Measurements from ENCODE around the gene SLC25A53. TPM values are rescaled to one million over a fixed set of nuclear protein-coding genes. Genes with fewer than 3 reads are reported as not detected.
"Not testable (repeated sequence)": the region's sequence is repeated elsewhere in the genome, so short reads cannot be mapped to it uniquely, and the experiment has no call there.

The SLC25A53 gene
- total and polyA plus RNA-seq, 4 donors: 6.5 to 15.9 (median 10.3) TPM

DNA sequence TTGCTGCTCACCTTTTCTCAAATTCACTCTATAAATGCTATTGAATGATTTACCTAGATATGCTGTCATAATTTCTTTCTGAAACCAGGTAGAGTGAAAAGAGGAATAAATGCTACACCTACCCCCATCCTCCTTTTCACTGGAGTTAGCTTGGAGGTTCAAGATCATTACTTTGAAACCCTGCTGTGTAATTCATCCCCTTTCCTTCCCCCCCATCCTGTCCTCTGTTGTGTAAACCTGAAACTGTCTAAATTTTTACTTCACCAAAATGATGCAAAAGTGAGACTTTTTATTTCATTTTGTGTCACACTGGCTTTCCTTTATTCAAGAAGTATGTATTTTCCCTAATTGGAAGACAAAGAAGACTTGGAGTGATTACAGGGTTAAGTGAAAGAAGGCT is 39.0 kb downstream of the SLC25A53 start:
- intact Hi-C loops (cut with DNase I): no loop called here
- H3K36me3 ChIP-seq (ENCODE audit: control insufficient read depth in 1 of 2, insufficient read depth in 2 of 2, low read length in 1 of 2): no peaks in the 10 kb centered on the region
- H3K27me3 ChIP-seq (ENCODE audit: control insufficient read depth in 1 of 2, insufficient read depth in 2 of 2, low read length in 1 of 2): no peaks in the 10 kb centered on the region
- no peaks in the 10 kb centered on the region for H3K9me3 ChIP-seq (ENCODE audit: control insufficient read depth, low read length)
- no peaks in the 10 kb centered on the region for H3K4me1 ChIP-seq (ENCODE audit: control insufficient read depth in 1 of 2, insufficient read depth in 2 of 2, low read length in 2 of 2)
- no peak overlapping the region for H3K4me3 ChIP-seq (ENCODE audit: low read length in 2 of 2)
- ATAC-seq (ENCODE audit: low FRiP score): no peak
- no peak for DNase-seq
- H3K27ac ChIP-seq (ENCODE audit: low read depth in 1 of 2, low read length in 2 of 2): no peak overlapping the region

GRCh38 chrX:104113222-104113965 is 43.4 kb downstream of the SLC25A53 start:
- DNase-seq: peak; percentile 53 to 79
- ATAC-seq (ENCODE audit: low FRiP score): peak; percentile 73
- intact Hi-C loops (cut with DNase I): no loop called here
- Histone ChIP-seq H3K27ac (ENCODE audit: low read depth in 1 of 2, low read length in 2 of 2) (peak overlapping the region in 1 of 2 donors; percentile 17), H3K9me3 (ENCODE audit: control insufficient read depth, low read length) (no peaks in the 10 kb centered on the region), H3K4me3 (ENCODE audit: low read length in 2 of 2) (peak overlapping the region; percentile 6 to 12), H3K27me3 (ENCODE audit: control insufficient read depth in 1 of 2, insufficient read depth in 2 of 2, low read length in 1 of 2) (no peaks in the 10 kb centered on the region), H3K36me3 (ENCODE audit: control insufficient read depth in 1 of 2, insufficient read depth in 2 of 2, low read length in 1 of 2) (no peaks in the 10 kb centered on the region), H3K4me1 (ENCODE audit: control insufficient read depth in 1 of 2, insufficient read depth in 2 of 2, low read length in 2 of 2) (no peaks in the 10 kb centered on the region)
- WGBS, 2 donors: 3 to 25% methylated on average over 24 of the region's 24 CpGs

GRCh38 chrX:104112326-104112951 is 44.4 kb downstream of the SLC25A53 start, which contains the start of gene ZCCHC18:
TSS of gene ZCCHC18 (plus strand) at chrX:104112523. CDS start at chrX:104114112, 1,589 bp downstream.
- DNase-seq (peak; percentile 58 to 90), ATAC-seq (ENCODE audit: low FRiP score) (peak; percentile 81)
- Histone ChIP-seq H3K9me3 (ENCODE audit: control insufficient read depth, low read length) (no peaks in the 10 kb centered on the region), H3K27me3 (ENCODE audit: control insufficient read depth in 1 of 2, insufficient read depth in 2 of 2, low read length in 1 of 2) (no peaks in the 10 kb centered on the region), H3K36me3 (ENCODE audit: control insufficient read depth in 1 of 2, insufficient read depth in 2 of 2, low read length in 1 of 2) (no peaks in the 10 kb centered on the region), H3K4me3 (ENCODE audit: low read length in 2 of 2) (peak within 1 kb of the TSS; percentile 30 to 79), H3K4me1 (ENCODE audit: control insufficient read depth in 1 of 2, insufficient read depth in 2 of 2, low read length in 2 of 2) (no peaks in the 10 kb centered on the region), H3K27ac (ENCODE audit: low read depth in 1 of 2, low read length in 2 of 2) (peak within 1 kb of the TSS in 1 of 2 donors; percentile 86)
- intact Hi-C loops (cut with DNase I): no loop called here
- 0 to 25% methylated on average over 51 to 67 of the region's 67 CpGs for WGBS, 2 donors

DNA sequence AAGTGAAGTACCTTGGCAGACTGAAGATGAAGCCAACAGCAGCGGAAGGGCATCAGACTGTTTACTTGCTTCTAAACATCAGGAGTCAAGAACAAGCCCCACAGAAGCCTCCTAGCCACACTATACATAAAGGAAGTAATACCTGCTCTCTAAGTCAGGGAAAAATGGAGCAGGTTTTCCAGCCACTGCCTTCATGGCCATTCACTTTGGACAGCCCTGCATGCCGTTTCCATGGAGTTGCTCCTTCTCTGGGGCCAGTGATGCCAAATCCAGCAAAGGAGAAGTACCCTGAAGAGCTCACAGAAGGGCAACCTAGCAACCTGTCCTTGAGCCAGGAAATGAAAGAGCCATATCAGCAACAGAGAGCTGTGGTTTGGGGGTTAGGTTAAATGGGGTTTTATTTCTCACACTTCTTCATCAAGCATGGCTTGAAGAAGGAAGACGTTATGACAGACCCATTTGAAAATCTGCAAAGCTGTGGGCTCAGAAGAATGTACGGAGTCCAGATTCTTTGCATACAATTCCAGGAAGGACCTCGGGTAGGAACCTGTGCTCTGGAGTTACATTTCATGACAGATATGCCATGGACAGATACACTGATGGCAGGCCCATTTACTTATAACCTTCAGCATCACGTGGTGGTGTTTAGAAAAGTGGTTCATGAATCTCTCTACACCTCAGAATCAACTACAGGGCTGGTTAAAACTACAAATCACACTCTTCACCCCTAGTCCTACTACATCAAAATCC is 46.1 kb downstream of the SLC25A53 start:
- ATAC-seq (ENCODE audit: low FRiP score); H3K4me3 ChIP-seq (ENCODE audit: low read length in 2 of 2); H3K4me1 ChIP-seq (ENCODE audit: control insufficient read depth in 1 of 2, insufficient read depth in 2 of 2, low read length in 2 of 2); H3K27me3 ChIP-seq (ENCODE audit: control insufficient read depth in 1 of 2, insufficient read depth in 2 of 2, low read length in 1 of 2); DNase-seq; H3K27ac ChIP-seq (ENCODE audit: low read depth in 1 of 2, low read length in 2 of 2); H3K36me3 ChIP-seq (ENCODE audit: control insufficient read depth in 1 of 2, insufficient read depth in 2 of 2, low read length in 1 of 2); intact Hi-C loops (cut with DNase I); H3K9me3 ChIP-seq (ENCODE audit: control insufficient read depth, low read length): not testable (repeated sequence)
- 62 to 80% methylated on average over 6 of the region's 6 CpGs for WGBS, 2 donors

DNA sequence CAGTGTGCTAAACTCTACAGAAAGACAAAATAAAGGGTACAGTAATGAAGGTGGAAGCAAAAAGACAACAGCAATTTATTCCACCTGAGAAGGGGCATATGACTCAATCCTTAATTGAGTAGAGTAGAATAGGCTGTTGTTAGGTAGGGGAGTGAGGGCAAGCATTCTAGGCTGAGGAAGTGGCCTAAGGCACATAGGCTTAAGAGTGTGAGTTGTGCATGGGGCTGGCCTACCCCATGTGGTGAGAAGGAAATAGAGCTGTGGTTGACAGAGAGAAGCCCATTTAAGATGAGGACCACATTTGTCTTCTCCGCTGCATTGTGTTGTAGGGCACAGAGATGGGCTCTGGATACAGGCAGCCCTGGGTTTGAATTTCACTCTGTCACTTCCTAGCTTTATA is 47.9 kb downstream of the SLC25A53 start:
- intact Hi-C loops (cut with DNase I): no loop called here
- 65 to 100% methylated on average over 1 of the region's 1 CpG for WGBS, 2 donors
- no peak for DNase-seq

DNA sequence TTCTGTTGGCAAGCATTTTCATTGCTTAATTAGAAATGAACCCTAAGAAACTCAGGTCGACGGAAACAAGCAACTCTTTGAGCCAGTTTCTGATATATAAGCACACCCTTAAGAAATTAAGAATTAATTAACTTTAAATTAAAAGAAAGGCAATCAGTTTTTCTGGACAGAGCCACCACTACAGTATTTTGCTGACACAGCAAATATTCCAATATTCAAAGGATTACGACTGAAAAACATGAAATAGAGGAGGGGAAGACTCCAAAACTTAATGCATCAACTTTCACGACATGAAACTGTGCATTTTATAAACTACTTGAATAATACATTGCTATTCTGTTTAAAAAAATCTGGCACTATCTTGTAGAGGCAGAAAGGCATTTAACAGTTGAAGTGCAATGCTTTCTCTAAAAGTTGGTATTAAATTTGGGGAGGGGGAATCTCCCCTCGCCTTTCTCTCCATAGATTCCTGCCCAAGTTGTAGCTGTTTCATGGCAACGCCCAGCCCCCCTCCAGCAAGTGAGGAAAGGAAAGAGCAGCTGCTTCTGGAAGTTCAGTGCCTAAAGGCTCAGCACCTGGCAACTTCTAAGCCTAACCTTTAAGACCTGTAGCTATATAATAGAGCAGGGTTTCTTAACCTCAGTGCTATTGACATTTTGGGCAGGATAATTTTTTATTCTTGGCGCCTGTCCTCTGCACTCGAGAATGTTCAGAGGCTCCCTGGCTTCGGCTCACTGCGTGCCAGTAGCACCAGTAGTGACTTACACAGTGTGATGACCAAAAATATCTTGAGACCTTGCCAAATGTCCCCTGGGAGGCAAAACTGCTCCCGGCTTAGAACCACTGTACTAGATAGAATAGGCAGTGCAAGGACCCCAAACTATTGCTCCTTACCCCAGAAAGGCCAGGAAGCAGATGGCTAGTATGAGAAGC is 51.2 kb downstream of the SLC25A53 start:
- intact Hi-C loops (cut with DNase I): no loop called here
- H3K4me1 ChIP-seq (ENCODE audit: control insufficient read depth in 1 of 2, insufficient read depth in 2 of 2, low read length in 2 of 2): no peaks in the 10 kb centered on the region
- H3K4me3 ChIP-seq (ENCODE audit: low read length in 2 of 2): no peak overlapping the region
- H3K27me3 ChIP-seq (ENCODE audit: control insufficient read depth in 1 of 2, insufficient read depth in 2 of 2, low read length in 1 of 2): no peaks in the 10 kb centered on the region
- DNase-seq: no peak
- H3K27ac ChIP-seq (ENCODE audit: low read depth in 1 of 2, low read length in 2 of 2): no peak overlapping the region
- WGBS, 2 donors: 45 to 48% methylated on average over 11 of the region's 11 CpGs
- no peaks in the 10 kb centered on the region for H3K9me3 ChIP-seq (ENCODE audit: control insufficient read depth, low read length)
- H3K36me3 ChIP-seq (ENCODE audit: control insufficient read depth in 1 of 2, insufficient read depth in 2 of 2, low read length in 1 of 2): no peaks in the 10 kb centered on the region
- ATAC-seq (ENCODE audit: low FRiP score): peak; percentile 42

More for the DNA sequence above, 47.9 kb downstream of the SLC25A53 start:
- Histone ChIP-seq H3K4me3 (ENCODE audit: low read length in 2 of 2) (no peak overlapping the region), H3K27ac (ENCODE audit: low read depth in 1 of 2, low read length in 2 of 2) (no peak overlapping the region), H3K27me3 (ENCODE audit: control insufficient read depth in 1 of 2, insufficient read depth in 2 of 2, low read length in 1 of 2) (no peaks in the 10 kb centered on the region), H3K9me3 (ENCODE audit: control insufficient read depth, low read length) (no peaks in the 10 kb centered on the region), H3K36me3 (ENCODE audit: control insufficient read depth in 1 of 2, insufficient read depth in 2 of 2, low read length in 1 of 2) (no peaks in the 10 kb centered on the region), H3K4me1 (ENCODE audit: control insufficient read depth in 1 of 2, insufficient read depth in 2 of 2, low read length in 2 of 2) (no peaks in the 10 kb centered on the region)
- no peak for ATAC-seq (ENCODE audit: low FRiP score)

- intact Hi-C loops (cut with DNase I): no loop called here
- ATAC-seq (ENCODE audit: low FRiP score) (no peak), DNase-seq (no peak)
- WGBS, 2 donors: 73 to 93% methylated on average over 10 of the region's 10 CpGs
- Histone ChIP-seq H3K9me3 (ENCODE audit: control insufficient read depth, low read length) (no peaks in the 10 kb centered on the region), H3K4me3 (ENCODE audit: low read length in 2 of 2) (no peak overlapping the region), H3K27ac (ENCODE audit: low read depth in 1 of 2, low read length in 2 of 2) (no peak overlapping the region), H3K36me3 (ENCODE audit: control insufficient read depth in 1 of 2, insufficient read depth in 2 of 2, low read length in 1 of 2) (no peaks in the 10 kb centered on the region), H3K4me1 (ENCODE audit: control insufficient read depth in 1 of 2, insufficient read depth in 2 of 2, low read length in 2 of 2) (no peaks in the 10 kb centered on the region), H3K27me3 (ENCODE audit: control insufficient read depth in 1 of 2, insufficient read depth in 2 of 2, low read length in 1 of 2) (no peaks in the 10 kb centered on the region)
Measured at GRCh38 chrX:104104676-104105075, 52.1 kb downstream of the SLC25A53 start.

- H3K27me3 ChIP-seq (ENCODE audit: control insufficient read depth in 1 of 2, insufficient read depth in 2 of 2, low read length in 1 of 2): no peaks in the 10 kb centered on the region
- no peak for ATAC-seq (ENCODE audit: low FRiP score)
- DNase-seq: no peak
- no peaks in the 10 kb centered on the region for H3K36me3 ChIP-seq (ENCODE audit: control insufficient read depth in 1 of 2, insufficient read depth in 2 of 2, low read length in 1 of 2)
- intact Hi-C loops (cut with DNase I): no loop called here
- H3K27ac ChIP-seq (ENCODE audit: low read depth in 1 of 2, low read length in 2 of 2): no peak overlapping the region
- H3K4me1 ChIP-seq (ENCODE audit: control insufficient read depth in 1 of 2, insufficient read depth in 2 of 2, low read length in 2 of 2): no peaks in the 10 kb centered on the region
- no peaks in the 10 kb centered on the region for H3K9me3 ChIP-seq (ENCODE audit: control insufficient read depth, low read length)
- H3K4me3 ChIP-seq (ENCODE audit: low read length in 2 of 2): no peak overlapping the region
Measured at GRCh38 chrX:104098919-104099318, 57.9 kb downstream of the SLC25A53 start.
